Stimulated activated CD4-positive, alpha-beta T cell treated with anti-CD3 and anti-CD28 coated beads, Interleukin-4, amount 100 ng/mL, for 4 hours (primary cell): Measurements from ENCODE around the gene LGALS7B.
"Not testable (repeated sequence)": the region's sequence is repeated elsewhere in the genome, so short reads cannot be mapped to it uniquely, and the experiment has no call there.

Experiments used
- DNase-seq, 2 experiments: peaks; one replicate each; pipeline ENCODE4 v3.0.0-alpha.2; 2020

LGALS7B gene

GRCh38 chr19:38788478-38789243, at the start of gene LGALS7B:
LGALS7B (plus strand) TSS chr19:38789200; CDS start chr19:38789227, 27 bp downstream.
- DNase-seq = no peak

DNA sequence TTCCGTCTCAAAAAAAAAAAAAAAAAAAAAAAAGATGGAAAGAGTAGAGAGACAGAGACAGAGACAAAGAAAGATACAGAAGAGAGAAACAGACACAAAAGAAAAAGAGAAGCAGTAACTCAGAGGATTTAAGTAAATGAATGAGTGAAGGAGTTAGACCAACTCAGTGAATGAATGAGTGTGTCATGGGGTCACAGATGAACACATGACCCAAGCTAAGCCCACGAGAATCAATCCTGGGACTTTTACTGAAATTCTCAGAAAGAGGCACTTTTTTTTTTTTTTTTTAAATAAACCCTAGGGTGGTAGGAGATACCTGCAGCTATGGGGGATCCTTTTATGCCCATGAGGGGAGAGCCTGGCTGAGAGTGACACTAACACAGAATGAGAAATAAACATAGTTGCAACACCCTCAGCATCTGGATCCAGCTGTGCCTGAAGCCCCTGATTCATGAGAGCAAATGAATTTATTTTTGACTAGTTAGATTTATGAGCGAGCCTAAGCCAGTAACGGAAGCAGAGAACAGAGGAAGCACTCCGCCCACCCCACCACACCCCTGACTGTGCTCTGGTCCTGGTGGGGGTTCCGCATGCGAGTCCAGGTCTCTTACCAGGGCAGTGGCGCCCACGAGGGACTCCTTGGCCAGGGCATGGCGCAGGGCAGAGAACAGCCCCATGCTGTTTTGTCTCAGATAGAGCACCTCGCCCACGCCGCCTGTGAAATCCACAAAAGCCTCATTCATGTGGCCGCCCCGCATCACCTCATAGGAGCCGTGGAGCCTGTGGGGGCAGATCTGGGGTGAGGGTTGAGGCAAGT, 49.4 kb upstream of the LGALS7B start:
- peak in 1 of 2 experiments; percentile 11 for DNase-seq

DNA sequence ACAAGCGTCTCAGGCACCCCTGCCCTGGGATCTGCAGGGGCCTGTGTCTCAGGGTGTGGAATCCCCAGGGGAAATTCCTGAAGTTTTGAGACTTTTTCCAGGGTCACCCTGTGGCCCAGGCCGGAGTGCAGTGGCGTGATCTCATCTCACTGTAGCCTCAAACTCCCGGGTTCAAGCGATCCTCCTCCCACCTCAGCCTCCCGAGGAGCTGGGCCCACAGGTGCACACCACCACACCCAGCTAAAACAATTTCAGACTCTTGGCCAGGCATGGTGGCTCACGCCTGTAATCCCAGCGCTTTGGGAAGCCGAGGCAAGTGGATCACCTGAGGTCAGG, 48.8 kb upstream of the LGALS7B start:
- no peak for DNase-seq

- no peak for DNase-seq
Measured at GRCh38 chr19:38740932-38741331, 48.1 kb upstream of the LGALS7B start.

DNA sequence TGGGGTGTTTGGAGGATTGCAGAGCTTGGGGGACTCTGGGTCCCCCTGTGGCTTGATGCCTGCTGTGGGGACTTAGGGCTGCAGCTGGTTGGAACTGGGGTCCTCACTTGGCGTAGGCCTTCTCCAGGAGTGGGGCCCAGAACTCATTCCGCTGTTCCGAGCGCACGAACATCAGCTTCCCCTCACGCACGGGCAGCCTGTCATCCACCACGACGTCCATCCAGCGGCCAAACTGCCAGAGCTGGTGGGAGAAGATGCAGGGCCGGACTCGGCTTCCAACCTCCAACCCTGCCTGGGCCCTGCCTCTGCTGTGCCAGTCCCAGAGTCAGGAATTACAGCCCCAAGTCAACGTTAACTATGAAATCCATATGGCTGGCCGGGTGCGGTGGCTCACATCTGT, 47.3 kb upstream of the LGALS7B start:
- DNase-seq = no peak

- DNase-seq = no peak
Measured at GRCh38 chr19:38742296-38742695, 46.7 kb upstream of the LGALS7B start.

- DNase-seq = no peak
Measured at GRCh38 chr19:38742906-38743305, 46.1 kb upstream of the LGALS7B start.

DNA sequence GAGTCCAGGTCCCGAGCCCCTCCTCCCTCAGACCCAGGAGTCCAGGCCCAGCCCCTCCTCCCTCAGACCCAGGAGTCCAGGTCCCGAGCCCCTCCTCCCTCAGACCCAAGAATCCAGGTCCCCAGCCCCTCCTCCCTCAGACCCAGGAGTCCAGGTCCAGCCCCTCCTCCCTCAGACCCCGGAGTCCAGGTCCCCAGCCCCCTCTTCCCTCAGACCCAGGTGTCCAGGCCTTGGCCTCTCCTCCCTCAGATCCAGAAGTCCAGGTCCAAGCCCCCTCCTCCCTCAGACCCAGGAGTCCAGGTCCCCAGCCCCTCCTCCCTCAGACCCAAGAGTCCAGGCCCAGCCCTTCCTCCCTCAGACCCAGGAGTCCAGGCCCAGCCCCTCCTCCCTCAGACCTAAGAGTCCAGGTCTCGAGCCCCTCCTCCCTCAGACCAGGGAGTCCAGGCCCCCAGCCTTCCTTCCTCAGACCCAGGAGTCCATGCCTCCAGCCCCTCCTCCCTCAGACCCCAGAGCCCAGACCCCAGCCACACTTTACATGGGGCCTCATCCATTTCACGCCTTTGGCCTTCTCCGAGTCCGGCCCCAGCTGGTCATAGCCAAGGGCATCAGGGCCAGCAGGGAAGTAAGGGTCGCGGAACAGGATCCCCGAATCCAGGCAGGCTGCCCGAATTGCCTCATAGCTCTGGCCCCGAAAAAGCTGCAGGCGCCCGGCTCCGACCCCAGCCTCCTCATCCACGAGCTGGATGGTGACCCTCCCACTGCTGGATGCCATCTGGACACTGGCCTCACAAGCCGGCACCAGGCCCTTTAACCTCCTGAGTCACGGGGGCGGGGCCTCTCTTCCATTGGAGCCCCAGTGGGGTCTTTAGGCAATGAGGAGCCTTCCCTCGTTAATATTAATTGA, 45.4 kb upstream of the LGALS7B start:
- DNase-seq = no peak

- DNase-seq = no peak
Measured at GRCh38 chr19:38744298-38744681, 44.7 kb upstream of the LGALS7B start, which contains the start of gene CAPN12. CAPN12 (minus strand) TSS chr19:38744474; CDS start chr19:38744165, 309 bp downstream.

DNA sequence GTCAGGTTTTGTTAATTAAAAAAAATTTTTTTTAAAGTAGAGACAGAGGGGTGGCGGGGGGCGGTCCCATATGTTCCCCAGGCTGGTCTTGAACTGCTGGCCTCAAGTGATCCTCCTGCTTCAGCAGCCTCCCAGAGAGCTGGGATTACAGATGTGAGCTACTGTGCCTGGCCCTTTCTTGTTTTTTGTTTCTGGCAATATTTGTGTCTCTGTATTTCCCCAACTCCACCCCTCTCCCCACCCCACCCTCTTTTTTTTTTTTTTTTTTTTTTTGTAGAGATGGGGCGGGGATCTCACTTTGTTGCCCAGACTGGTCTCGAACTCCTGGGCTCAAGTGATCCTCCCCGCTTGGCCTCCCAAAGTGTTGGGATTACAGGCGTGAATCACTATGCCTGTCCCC, 44.1 kb upstream of the LGALS7B start:
- DNase-seq = no peak

- DNase-seq = no peak
Measured at GRCh38 chr19:38745316-38745715, 43.7 kb upstream of the LGALS7B start.

DNA sequence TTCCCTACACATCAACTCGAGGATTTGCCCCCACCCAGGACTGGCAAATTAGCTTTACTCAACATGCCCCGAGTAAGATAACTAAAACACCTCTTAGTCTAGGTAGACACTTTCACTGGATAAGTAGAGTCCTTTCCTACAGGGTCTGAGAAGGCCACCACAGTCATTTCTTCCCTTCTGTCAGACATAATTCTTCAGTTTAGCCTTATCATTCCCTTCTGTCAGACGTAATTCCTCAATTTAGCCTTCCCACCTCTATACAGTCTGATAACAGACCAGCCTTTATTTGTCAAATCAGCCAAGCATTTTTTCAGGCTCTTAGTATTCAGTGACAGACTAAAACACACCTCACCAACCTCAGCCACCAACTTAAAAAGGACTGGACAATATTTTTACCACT, 35.2 kb upstream of the LGALS7B start:
- not testable (repeated sequence) for DNase-seq

DNA sequence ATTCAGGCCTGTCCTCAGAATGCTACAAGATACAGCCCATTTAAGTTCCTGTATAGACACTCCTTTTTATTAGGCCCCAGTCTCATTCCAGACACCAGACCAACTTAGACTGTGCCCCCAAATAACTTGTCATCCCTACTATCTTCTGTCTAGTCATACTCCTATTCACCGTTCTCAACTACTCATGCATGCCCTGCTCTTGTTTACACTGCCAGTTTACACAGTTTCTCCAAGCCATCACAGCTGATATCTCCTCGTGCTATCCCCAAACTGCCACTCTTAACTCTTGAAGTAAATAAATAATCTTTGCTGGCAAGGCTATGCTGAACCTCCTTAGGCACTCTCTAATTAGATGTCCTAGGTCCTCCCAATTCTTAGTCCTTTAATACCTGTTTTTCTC, 34.8 kb upstream of the LGALS7B start:
- DNase-seq = not testable (repeated sequence)

DNA sequence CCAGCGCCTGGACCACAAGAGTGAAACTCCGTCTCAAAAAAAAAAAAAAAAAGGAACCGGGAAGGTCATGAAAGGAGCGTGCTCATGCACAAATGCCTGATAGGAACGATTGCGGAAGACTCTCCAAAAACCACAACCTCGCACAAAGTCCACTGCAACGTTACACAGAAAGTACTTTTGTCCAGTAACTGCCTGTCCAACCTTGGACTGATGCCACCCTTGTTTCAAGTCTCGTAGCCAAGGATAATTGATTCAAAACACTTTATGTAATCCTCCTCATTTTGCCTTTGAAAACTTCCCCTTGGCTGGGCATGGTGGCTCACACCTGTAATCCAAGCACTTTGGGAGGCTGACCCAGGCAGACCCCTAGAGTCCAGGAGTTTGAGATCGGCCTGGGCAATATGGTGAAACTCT, 29.4 kb upstream of the LGALS7B start:
- no peak for DNase-seq

- not testable (repeated sequence) for DNase-seq
Measured at GRCh38 chr19:38760805-38761517, 28.0 kb upstream of the LGALS7B start.

GRCh38 chr19:38761884-38762389, 27.1 kb upstream of the LGALS7B start:
- not testable (repeated sequence) for DNase-seq

GRCh38 chr19:38763795-38764220, 25.2 kb upstream of the LGALS7B start:
- no peak for DNase-seq

DNA sequence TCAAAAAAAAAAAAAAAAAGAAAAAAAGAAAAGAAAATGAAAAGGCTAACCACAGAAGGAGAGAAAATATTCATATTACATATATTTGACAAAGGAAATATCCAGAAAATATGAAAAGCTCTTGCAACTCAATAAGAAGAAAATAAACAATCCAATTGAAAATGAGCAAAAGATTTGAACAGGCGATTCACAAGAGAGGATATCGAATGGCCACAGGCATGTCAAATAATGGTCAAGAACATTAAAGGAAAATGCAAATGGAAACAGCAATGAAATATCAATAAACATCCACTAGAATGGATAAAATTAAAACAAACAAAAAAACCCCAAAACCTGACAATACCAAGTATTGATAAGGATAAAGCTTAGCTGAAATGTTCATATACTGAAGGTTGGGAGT, 23.8 kb upstream of the LGALS7B start:
- DNase-seq = no peak

- DNase-seq = no peak
Measured at GRCh38 chr19:38766276-38767047, 22.5 kb upstream of the LGALS7B start.

DNA sequence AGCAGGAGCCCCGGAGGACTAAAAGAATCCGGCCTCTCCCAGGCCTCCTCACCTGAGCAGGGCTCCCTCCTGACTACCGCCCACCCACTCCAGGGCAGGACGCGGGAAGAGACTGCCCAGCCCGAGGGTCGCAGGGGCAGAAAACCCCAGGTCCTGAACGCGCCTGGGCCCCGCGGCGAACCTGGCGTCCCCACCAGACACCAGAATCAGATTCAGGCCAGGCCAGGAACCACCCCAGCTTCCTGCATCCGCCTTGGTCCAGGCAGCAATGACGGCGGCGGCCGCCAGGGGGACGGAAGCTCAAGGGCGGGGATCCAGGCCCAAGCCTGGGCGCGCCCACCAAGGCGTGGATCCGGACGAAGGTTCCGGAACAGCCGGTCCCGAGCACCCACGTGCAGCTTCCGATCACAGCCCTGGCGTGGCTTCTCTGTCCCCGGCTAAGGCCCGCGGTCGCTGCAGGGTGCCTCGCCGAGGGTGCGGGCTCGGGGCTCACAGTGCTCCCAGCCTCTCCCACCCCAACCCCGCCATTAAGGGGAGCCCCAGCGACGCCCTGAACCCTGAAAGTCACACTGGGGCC, 19.3 kb upstream of the LGALS7B start:
- peak; percentile 84 to 85 for DNase-seq
